B cell (primary cell): ENCODE data around the gene NAT10. TPM values are rescaled to one million over a fixed set of nuclear protein-coding genes. Genes with fewer than 3 reads are reported as not detected.

Experiments
- ATAC-seq: fragments of 200-7000 bp; cut with Tn5 transposase; one replicate; pipeline ENCODE4 v1.10.0; 2021; ENCODE audit warnings: low read depth, mild to moderate bottlenecking, moderate number of reproducible peaks, moderate library complexity
- CTCF ChIA-PET: fragments of 350-600 bp; sonication (Branson Sonifier 250); formaldehyde crosslinking; loops from one replicate; lab custom pipeline; 2021; ENCODE audit warnings: antibody characterized with exemption, inconsistent platforms; lab: Charles Lee
- POLR2A ChIA-PET: fragments of 350-600 bp; sonication (Branson Sonifier 250); formaldehyde crosslinking; loops from one replicate; lab custom pipeline; 2021; ENCODE audit warnings: antibody characterized with exemption; lab: Charles Lee
- DNase-seq: peaks from one replicate; pipeline ENCODE4 v3.0.0; 2013
- H2AFZ ChIP-seq: 2 replicates; pipeline ENCODE4 v1.6.1; 2012; ENCODE audit warnings: mild to moderate bottlenecking, low read depth, low read length; ENCODE audit not compliant: insufficient read depth, poor library complexity, severe bottlenecking
- H3K27ac ChIP-seq, 2 donors: 1 replicate in 1 of 2; 2 replicates in 1 of 2; pipeline ENCODE4 v1.5.1; 2012 to 2013; ENCODE audit warnings: low read length in 2 of 2, mild to moderate bottlenecking in 2 of 2, moderate library complexity in 1 of 2
- H3K27me3 ChIP-seq, 4 experiments: fragments of 200-600 bp in 1 of 4; sonication (generic) in 1 of 4; replicated peaks in 1 of 4; 1 replicate in 2 of 4; 2 replicates in 2 of 4; pipeline versions ENCODE4 v1.6.1 to v1.7.0; 2013 to 2016; ENCODE audit warnings: low read length in 3 of 4, mild to moderate bottlenecking in 2 of 4, mixed read lengths in 1 of 4, moderate library complexity in 1 of 4; ENCODE audit not compliant: insufficient read depth in 4 of 4, control insufficient read depth in 3 of 4; ENCODE audit errors: control extremely low read depth in 1 of 4
- H3K36me3 ChIP-seq, 2 experiments: replicated peaks in 1 of 2; 1 replicate in 1 of 2; 2 replicates in 1 of 2; pipeline versions ENCODE4 v1.6.1 to v1.7.1; 2013; ENCODE audit warnings: low read length in 1 of 2; ENCODE audit not compliant: insufficient read depth in 2 of 2, control insufficient read depth in 1 of 2; ENCODE audit errors: control extremely low read depth in 1 of 2, extremely low read depth in 1 of 2
- H3K4me1 ChIP-seq, 2 donors: fragments of 200-600 bp in 1 of 2; sonication (generic) in 1 of 2; 1 replicate in 1 of 2; 2 replicates in 1 of 2; pipeline versions ENCODE4 v1.5.1 to v1.6.1; 2013 to 2017; ENCODE audit warnings: low read length in 2 of 2; ENCODE audit not compliant: control insufficient read depth in 2 of 2, insufficient read depth in 2 of 2
- H3K4me2 ChIP-seq: replicated peaks from 2 replicates; pipeline ENCODE3; 2012; ENCODE audit warnings: mild to moderate bottlenecking, low read depth, low read length; ENCODE audit not compliant: poor library complexity, severe bottlenecking
- H3K4me3 ChIP-seq, 5 experiments: fragments of 200-600 bp in 1 of 5; sonication (generic) in 1 of 5; 1 replicate in 3 of 5; 2 replicates in 2 of 5; pipeline versions ENCODE4 v1.5.1 to v1.7.0; 2011 to 2016; ENCODE audit warnings: low read length in 4 of 5, mild to moderate bottlenecking in 4 of 5, low read depth in 2 of 5, control low read depth in 1 of 5, moderate library complexity in 1 of 5; ENCODE audit not compliant: insufficient read depth in 1 of 5; ENCODE audit errors: control extremely low read depth in 1 of 5, extremely low read depth in 1 of 5
- H3K79me2 ChIP-seq: fragments of 200-600 bp; sonication (generic); one replicate; pipeline ENCODE4 v1.6.0; 2016; ENCODE audit warnings: low read length; ENCODE audit not compliant: control insufficient read depth, insufficient read depth
- H3K9ac ChIP-seq: fragments of 200-600 bp; sonication (generic); 2 replicates; pipeline ENCODE4 v1.6.1; 2017; ENCODE audit warnings: mild to moderate bottlenecking, low read length, moderate library complexity
- H3K9me3 ChIP-seq, 3 donors: one replicate each; pipeline versions ENCODE4 v1.6.1 to v1.7.1; 2013; ENCODE audit warnings: low read length in 2 of 3; ENCODE audit not compliant: control insufficient read depth in 2 of 3, insufficient read depth in 1 of 3; ENCODE audit errors: control extremely low read depth in 1 of 3
- H4K20me1 ChIP-seq: 2 replicates; pipeline ENCODE4 v1.6.0; 2012; ENCODE audit warnings: mild to moderate bottlenecking, low read length; ENCODE audit not compliant: insufficient read depth, control insufficient read depth, poor library complexity, severe bottlenecking
- H3K27ac Mint-ChIP-seq: one replicate; pipeline ENCODE4 v1.8.0; 2021; ENCODE audit warnings: mixed read lengths
- H3K27me3 Mint-ChIP-seq: one replicate; pipeline ENCODE4 v1.8.0; 2021; ENCODE audit warnings: mixed read lengths
- H3K4me1 Mint-ChIP-seq: one replicate; pipeline ENCODE4 v1.8.0; 2021; ENCODE audit warnings: mixed read lengths
- H3K4me3 Mint-ChIP-seq: one replicate; pipeline ENCODE4 v1.8.0; 2021; ENCODE audit warnings: mixed read lengths
- H3K9me3 Mint-ChIP-seq: one replicate; pipeline ENCODE4 v1.8.0; 2022; ENCODE audit warnings: mixed read lengths; ENCODE audit not compliant: insufficient read depth
- EZH2 ChIP-seq: IDR thresholded peaks from 2 replicates; pipeline ENCODE4 v1.6.1; 2012; ENCODE audit warnings: borderline replicate concordance, low read depth, mild to moderate bottlenecking, moderate library complexity, low read length; ENCODE audit not compliant: insufficient read depth, poor library complexity, severe bottlenecking
- WGBS: methylation state at CpG from one replicate; pipeline ENCODE4 v1.1.5; 2013; ENCODE audit warnings: missing lambda C conversion rate; ENCODE audit not compliant: insufficient coverage; 5-methylcytosine and 5-hydroxymethylcytosine counted together
- intact Hi-C: fragments of 100-400 bp; cut with micrococcal nuclease; formaldehyde crosslinking; loops from one replicate; pipeline ENCODE4 v1.10.0; 2022
- polyA plus RNA-seq: library from polyadenylated mRNA; depleted of rRNA; stranded (reverse); fragments of >200 nt; gene quantifications from 2 replicates; pipeline ENCODE4 v1.2.3, GENCODE V29; 2012
- total RNA-seq, 2 donors: library from RNA; stranded (reverse); fragments of 120-200 nt in 1 of 2; gene quantifications; 1 replicate in 1 of 2; 2 replicates in 1 of 2; pipeline versions ENCODE4 v1.2.3 to v1.2.4, GENCODE V29; 2013 to 2022
- TF ChIP-seq, protein P1 (sequence below): fragments of 200-600 bp; IDR thresholded peaks from one replicate; pipeline ENCODE4 v1.8.0; 2022; ENCODE audit warnings: antibody characterized with exemption, mild to moderate bottlenecking

NAT10 gene
- total and polyA plus RNA-seq, 2 donors (not counting 1 experiment from before 2014, with no cell fraction given) = 24.9 to 73.5 TPM

DNA sequence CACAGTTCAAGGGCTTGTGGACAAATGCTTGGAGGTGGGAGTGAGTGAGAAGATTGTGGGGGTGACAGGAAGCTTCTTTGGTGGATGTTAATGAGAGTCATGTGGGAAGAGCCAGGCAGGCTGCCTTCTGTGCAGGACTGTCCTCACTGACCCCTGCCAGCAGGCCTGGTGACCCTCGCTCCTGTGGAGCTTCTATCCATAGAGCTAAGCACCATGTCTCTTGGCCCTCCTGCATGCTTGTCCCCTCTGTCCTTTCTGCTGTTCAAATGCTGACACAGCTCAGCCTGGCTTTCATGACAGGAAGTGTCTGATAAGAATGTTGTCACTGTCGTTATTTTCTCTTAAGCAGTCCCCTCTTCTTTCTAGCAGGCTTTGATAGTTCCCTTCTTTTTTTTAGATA lies 37.6 kb downstream of the NAT10 start:
- Mint-ChIP-seq H3K27me3 (no peaks in the 10 kb centered on the region), H3K4me3 (no peak overlapping the region), H3K27ac (no peak overlapping the region), H3K9me3 (no peaks in the 10 kb centered on the region), H3K4me1 (peaks cover 17% of the 10 kb centered on the region)
- CTCF ChIA-PET = interaction anchor here (0.6 kb wide), 1 partner anchor 462 kb away, joined by 3 read pairs; no protein-coding TSS in a partner anchor
- Histone ChIP-seq H3K9me3 (no peaks in the 10 kb centered on the region), H4K20me1 (no peaks in the 10 kb centered on the region), H3K27ac (no peak overlapping the region), H3K79me2 (no peaks in the 10 kb centered on the region), H3K27me3 (no peaks in the 10 kb centered on the region), H3K4me3 (no peak overlapping the region), H2AFZ (no peak overlapping the region), H3K9ac (no peak overlapping the region), H3K4me1 (peaks cover 9 to 20% of the 10 kb centered on the region in 2 donors), H3K36me3 (peaks cover 2 to 97% of the 10 kb centered on the region in 2 experiments), H3K4me2 (no peak overlapping the region)
- POLR2A ChIA-PET = no interaction called here
- intact Hi-C loops = no loop called here
- DNase-seq (no peak), ATAC-seq (no peak)
- WGBS = 92% methylated on average over 1 of the region's 2 CpGs
- TF ChIP-seq EZH2 = no peak
- TF ChIP-seq, protein P1, sequence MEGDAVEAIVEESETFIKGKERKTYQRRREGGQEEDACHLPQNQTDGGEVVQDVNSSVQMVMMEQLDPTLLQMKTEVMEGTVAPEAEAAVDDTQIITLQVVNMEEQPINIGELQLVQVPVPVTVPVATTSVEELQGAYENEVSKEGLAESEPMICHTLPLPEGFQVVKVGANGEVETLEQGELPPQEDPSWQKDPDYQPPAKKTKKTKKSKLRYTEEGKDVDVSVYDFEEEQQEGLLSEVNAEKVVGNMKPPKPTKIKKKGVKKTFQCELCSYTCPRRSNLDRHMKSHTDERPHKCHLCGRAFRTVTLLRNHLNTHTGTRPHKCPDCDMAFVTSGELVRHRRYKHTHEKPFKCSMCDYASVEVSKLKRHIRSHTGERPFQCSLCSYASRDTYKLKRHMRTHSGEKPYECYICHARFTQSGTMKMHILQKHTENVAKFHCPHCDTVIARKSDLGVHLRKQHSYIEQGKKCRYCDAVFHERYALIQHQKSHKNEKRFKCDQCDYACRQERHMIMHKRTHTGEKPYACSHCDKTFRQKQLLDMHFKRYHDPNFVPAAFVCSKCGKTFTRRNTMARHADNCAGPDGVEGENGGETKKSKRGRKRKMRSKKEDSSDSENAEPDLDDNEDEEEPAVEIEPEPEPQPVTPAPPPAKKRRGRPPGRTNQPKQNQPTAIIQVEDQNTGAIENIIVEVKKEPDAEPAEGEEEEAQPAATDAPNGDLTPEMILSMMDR = no peak

DNA sequence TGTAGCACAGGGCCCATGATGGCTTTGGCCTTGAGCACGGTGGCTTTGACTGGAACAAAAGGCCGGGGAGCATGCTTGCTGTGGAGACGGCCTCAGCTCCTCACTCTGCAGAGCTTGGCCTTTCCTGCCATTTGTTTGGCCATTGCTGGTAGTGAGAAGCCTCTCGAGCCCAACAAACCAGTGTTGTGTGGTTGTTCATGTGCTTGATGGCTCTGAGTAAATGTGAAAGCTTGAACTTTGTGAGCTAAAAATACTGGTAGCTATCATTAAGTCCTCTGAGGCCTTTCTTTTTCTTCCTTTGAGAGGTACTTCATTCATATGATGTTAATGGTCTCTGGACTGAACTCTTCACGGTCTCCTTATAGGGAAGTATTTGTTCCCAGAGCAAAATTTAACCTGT lies 39.6 kb downstream of the NAT10 start:
- H3K27me3 Mint-ChIP-seq = no peaks in the 10 kb centered on the region
- no peaks in the 10 kb centered on the region for H3K9me3 ChIP-seq
- 62% methylated on average over 4 of the region's 5 CpGs for WGBS

More for the DNA sequence above, 39.6 kb downstream of the NAT10 start:
- Histone ChIP-seq H3K27me3 (no peaks in the 10 kb centered on the region), H3K36me3 (peaks cover 0 to 94% of the 10 kb centered on the region in 2 experiments), H3K79me2 (no peaks in the 10 kb centered on the region), H3K9ac (no peak overlapping the region), H3K27ac (peak overlapping the region; percentile 62 to 69), H3K4me2 (no peak overlapping the region), H4K20me1 (no peaks in the 10 kb centered on the region), H3K4me1 (peaks cover 9 to 20% of the 10 kb centered on the region in 2 donors), H3K4me3 (no peak overlapping the region), H2AFZ (no peak overlapping the region)
- Mint-ChIP-seq H3K4me1 (peaks cover 17% of the 10 kb centered on the region), H3K27ac (peak overlapping the region; percentile 59), H3K4me3 (no peak overlapping the region), H3K9me3 (no peaks in the 10 kb centered on the region)
- ATAC-seq = no peak
- DNase-seq = no peak
- CTCF ChIA-PET = interaction anchor here (1.9 kb wide), 1 partner anchor 9 kb away, joined by 4 read pairs; no protein-coding TSS in a partner anchor
- intact Hi-C loops = no loop called here
- TF ChIP-seq EZH2 = no peak
- TF ChIP-seq, protein P1 = no peak
- POLR2A ChIA-PET = no interaction called here
